Measurements from ENCODE around the gene RFX6.
A peak's percentile ranks its signal among the peaks of the same experiment; 100 is the strongest.

The RFX6 gene

DNA sequence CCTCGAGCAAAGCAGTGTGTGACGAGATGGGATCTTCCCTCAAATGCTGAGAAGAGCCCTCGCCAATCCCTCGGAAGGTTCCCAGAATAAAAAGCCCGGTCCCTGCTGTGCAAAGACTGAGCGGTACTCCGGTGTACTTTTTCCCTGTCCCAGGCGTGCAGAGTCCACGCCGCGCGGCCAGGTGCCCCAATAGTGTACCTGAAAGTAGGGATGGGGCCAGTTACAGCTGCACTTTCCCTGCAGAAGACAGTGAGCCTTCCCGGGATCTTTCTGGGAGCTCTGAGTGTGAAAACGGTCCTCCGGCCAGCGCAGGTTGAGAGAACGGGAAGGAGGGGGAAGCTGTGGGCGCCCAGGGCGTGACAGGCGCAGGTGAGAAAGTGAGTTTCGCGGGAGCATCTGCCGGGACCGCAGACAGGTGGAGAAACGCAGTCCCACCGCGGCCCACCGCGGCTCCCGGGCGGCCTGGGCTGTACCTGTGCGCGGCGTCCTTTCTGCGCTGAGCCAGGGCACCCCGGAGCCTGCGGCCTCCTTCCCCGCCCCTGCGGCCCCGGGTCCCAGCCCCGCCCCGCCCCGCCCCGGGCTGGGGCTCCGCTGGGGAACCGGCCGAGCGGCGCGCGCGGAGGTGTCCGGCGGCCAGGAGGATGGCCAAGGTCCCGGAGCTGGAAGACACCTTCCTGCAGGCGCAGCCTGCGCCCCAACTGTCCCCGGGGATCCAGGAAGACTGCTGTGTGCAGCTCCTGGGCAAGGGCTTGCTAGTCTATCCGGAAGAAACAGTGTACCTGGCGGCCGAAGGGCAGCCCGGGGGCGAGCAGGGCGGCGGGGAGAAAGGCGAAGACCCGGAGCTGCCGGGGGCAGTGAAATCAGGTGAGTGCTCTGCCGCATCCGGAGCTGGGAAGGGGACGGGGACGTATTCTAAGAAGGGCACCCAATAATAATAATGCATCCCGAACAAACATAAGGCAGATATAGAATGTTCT is at the start of gene RFX6 (continued):
- TF ChIP-seq, protein P1, sequence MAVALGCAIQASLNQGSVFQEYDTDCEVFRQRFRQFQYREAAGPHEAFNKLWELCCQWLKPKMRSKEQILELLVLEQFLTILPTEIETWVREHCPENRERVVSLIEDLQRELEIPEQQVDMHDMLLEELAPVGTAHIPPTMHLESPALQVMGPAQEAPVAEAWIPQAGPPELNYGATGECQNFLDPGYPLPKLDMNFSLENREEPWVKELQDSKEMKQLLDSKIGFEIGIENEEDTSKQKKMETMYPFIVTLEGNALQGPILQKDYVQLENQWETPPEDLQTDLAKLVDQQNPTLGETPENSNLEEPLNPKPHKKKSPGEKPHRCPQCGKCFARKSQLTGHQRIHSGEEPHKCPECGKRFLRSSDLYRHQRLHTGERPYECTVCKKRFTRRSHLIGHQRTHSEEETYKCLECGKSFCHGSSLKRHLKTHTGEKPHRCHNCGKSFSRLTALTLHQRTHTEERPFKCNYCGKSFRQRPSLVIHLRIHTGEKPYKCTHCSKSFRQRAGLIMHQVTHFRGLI (tag by site-specific recombination; IDR thresholded peaks at IDR 0.05), result no peak
- TF ChIP-seq, protein P2, sequence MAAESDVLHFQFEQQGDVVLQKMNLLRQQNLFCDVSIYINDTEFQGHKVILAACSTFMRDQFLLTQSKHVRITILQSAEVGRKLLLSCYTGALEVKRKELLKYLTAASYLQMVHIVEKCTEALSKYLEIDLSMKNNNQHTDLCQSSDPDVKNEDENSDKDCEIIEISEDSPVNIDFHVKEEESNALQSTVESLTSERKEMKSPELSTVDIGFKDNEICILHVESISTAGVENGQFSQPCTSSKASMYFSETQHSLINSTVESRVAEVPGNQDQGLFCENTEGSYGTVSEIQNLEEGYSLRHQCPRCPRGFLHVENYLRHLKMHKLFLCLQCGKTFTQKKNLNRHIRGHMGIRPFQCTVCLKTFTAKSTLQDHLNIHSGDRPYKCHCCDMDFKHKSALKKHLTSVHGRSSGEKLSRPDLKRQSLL (tag by site-specific recombination; IDR thresholded peaks at IDR 0.05), result no peak
- TF ChIP-seq, protein P3, sequence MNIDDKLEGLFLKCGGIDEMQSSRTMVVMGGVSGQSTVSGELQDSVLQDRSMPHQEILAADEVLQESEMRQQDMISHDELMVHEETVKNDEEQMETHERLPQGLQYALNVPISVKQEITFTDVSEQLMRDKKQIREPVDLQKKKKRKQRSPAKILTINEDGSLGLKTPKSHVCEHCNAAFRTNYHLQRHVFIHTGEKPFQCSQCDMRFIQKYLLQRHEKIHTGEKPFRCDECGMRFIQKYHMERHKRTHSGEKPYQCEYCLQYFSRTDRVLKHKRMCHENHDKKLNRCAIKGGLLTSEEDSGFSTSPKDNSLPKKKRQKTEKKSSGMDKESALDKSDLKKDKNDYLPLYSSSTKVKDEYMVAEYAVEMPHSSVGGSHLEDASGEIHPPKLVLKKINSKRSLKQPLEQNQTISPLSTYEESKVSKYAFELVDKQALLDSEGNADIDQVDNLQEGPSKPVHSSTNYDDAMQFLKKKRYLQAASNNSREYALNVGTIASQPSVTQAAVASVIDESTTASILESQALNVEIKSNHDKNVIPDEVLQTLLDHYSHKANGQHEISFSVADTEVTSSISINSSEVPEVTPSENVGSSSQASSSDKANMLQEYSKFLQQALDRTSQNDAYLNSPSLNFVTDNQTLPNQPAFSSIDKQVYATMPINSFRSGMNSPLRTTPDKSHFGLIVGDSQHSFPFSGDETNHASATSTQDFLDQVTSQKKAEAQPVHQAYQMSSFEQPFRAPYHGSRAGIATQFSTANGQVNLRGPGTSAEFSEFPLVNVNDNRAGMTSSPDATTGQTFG (tag by site-specific recombination; IDR thresholded peaks at IDR 0.05; ENCODE audit: borderline replicate concordance), result no peak
- TF ChIP-seq ZNF610 (tag by site-specific recombination; IDR thresholded peaks at IDR 0.05; ENCODE audit: borderline replicate concordance) (no peak), ZNF560 (tag by site-specific recombination; IDR thresholded peaks at IDR 0.05; ENCODE audit: borderline replicate concordance) (no peak), ZFHX2 (tag by site-specific recombination; conservative IDR thresholded peaks at IDR 0.05) (no peak), ZNF202 (tag by site-specific recombination; IDR thresholded peaks at IDR 0.05; ENCODE audit: borderline replicate concordance) (no peak), ZNF19 (tag by site-specific recombination; IDR thresholded peaks at IDR 0.05; ENCODE audit: low read depth) (no peak), ZNF555 (tag by site-specific recombination; conservative IDR thresholded peaks at IDR 0.05) (no peak), ZXDB (tag by site-specific recombination; IDR thresholded peaks at IDR 0.05) (peak; percentile 65; the same call in 1 of the 2 replicates), ZBTB8A (tag by site-specific recombination; IDR thresholded peaks at IDR 0.05) (peak; percentile 54), GLIS1 (tag by site-specific recombination; IDR thresholded peaks at IDR 0.05) (no peak), ZNF792 (tag by site-specific recombination; IDR thresholded peaks at IDR 0.05) (no peak), HOXC10 (CRISPR knock-in tag; IDR thresholded peaks at IDR 0.05) (no peak), GFI1B (tag by site-specific recombination; IDR thresholded peaks at IDR 0.05) (no peak), ZNF37A (tag by site-specific recombination; IDR thresholded peaks at IDR 0.05) (no peak)
- TF ChIP-seq, protein P4, sequence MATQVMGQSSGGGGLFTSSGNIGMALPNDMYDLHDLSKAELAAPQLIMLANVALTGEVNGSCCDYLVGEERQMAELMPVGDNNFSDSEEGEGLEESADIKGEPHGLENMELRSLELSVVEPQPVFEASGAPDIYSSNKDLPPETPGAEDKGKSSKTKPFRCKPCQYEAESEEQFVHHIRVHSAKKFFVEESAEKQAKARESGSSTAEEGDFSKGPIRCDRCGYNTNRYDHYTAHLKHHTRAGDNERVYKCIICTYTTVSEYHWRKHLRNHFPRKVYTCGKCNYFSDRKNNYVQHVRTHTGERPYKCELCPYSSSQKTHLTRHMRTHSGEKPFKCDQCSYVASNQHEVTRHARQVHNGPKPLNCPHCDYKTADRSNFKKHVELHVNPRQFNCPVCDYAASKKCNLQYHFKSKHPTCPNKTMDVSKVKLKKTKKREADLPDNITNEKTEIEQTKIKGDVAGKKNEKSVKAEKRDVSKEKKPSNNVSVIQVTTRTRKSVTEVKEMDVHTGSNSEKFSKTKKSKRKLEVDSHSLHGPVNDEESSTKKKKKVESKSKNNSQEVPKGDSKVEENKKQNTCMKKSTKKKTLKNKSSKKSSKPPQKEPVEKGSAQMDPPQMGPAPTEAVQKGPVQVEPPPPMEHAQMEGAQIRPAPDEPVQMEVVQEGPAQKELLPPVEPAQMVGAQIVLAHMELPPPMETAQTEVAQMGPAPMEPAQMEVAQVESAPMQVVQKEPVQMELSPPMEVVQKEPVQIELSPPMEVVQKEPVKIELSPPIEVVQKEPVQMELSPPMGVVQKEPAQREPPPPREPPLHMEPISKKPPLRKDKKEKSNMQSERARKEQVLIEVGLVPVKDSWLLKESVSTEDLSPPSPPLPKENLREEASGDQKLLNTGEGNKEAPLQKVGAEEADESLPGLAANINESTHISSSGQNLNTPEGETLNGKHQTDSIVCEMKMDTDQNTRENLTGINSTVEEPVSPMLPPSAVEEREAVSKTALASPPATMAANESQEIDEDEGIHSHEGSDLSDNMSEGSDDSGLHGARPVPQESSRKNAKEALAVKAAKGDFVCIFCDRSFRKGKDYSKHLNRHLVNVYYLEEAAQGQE (tag by site-specific recombination; IDR thresholded peaks at IDR 0.05), result no peak
- TF ChIP-seq, protein P5, sequence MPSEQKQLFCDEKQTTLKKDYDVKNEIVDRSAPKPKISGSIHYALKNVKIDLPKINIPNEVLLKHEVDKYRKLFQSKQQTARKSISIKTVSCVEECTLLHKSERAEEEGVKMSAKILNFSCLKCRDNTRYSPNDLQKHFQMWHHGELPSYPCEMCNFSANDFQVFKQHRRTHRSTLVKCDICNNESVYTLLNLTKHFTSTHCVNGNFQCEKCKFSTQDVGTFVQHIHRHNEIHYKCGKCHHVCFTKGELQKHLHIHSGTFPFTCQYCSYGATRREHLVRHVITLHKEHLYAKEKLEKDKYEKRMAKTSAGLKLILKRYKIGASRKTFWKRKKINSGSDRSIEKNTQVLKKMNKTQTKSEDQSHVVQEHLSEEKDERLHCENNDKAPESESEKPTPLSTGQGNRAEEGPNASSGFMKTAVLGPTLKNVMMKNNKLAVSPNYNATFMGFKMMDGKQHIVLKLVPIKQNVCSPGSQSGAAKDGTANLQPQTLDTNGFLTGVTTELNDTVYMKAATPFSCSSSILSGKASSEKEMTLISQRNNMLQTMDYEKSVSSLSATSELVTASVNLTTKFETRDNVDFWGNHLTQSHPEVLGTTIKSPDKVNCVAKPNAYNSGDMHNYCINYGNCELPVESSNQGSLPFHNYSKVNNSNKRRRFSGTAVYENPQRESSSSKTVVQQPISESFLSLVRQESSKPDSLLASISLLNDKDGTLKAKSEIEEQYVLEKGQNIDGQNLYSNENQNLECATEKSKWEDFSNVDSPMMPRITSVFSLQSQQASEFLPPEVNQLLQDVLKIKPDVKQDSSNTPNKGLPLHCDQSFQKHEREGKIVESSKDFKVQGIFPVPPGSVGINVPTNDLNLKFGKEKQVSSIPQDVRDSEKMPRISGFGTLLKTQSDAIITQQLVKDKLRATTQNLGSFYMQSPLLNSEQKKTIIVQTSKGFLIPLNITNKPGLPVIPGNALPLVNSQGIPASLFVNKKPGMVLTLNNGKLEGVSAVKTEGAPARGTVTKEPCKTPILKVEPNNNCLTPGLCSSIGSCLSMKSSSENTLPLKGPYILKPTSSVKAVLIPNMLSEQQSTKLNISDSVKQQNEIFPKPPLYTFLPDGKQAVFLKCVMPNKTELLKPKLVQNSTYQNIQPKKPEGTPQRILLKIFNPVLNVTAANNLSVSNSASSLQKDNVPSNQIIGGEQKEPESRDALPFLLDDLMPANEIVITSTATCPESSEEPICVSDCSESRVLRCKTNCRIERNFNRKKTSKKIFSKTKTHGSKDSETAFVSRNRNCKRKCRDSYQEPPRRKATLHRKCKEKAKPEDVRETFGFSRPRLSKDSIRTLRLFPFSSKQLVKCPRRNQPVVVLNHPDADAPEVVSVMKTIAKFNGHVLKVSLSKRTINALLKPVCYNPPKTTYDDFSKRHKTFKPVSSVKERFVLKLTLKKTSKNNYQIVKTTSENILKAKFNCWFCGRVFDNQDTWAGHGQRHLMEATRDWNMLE (tag by site-specific recombination; conservative IDR thresholded peaks at IDR 0.05; ENCODE audit: low read depth), result no peak
- TF ChIP-seq, protein P6, sequence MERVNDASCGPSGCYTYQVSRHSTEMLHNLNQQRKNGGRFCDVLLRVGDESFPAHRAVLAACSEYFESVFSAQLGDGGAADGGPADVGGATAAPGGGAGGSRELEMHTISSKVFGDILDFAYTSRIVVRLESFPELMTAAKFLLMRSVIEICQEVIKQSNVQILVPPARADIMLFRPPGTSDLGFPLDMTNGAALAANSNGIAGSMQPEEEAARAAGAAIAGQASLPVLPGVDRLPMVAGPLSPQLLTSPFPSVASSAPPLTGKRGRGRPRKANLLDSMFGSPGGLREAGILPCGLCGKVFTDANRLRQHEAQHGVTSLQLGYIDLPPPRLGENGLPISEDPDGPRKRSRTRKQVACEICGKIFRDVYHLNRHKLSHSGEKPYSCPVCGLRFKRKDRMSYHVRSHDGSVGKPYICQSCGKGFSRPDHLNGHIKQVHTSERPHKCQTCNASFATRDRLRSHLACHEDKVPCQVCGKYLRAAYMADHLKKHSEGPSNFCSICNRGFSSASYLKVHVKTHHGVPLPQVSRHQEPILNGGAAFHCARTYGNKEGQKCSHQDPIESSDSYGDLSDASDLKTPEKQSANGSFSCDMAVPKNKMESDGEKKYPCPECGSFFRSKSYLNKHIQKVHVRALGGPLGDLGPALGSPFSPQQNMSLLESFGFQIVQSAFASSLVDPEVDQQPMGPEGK (tag by site-specific recombination; IDR thresholded peaks at IDR 0.05), result peak; percentile 31; the same call in 1 of the 2 replicates
- TF ChIP-seq, protein P7, sequence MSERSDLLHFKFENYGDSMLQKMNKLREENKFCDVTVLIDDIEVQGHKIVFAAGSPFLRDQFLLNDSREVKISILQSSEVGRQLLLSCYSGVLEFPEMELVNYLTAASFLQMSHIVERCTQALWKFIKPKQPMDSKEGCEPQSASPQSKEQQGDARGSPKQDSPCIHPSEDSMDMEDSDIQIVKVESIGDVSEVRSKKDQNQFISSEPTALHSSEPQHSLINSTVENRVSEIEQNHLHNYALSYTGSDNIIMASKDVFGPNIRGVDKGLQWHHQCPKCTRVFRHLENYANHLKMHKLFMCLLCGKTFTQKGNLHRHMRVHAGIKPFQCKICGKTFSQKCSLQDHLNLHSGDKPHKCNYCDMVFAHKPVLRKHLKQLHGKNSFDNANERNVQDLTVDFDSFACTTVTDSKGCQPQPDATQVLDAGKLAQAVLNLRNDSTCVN (tag by site-specific recombination; optimal IDR thresholded peaks at IDR 0.05), result peak; percentile 59

Measured in HEK293 (cell line).